ENCODE measurements around the gene GABBR2. TPM values are rescaled to one million over a fixed set of nuclear protein-coding genes. Genes with fewer than 3 reads are reported as not detected.

GABBR2 gene
- total and polyA plus RNA-seq, 9 of the 15 experiments (the other 6 are each of a cell fraction or from before 2014, with no cell fraction given) = 0.15 to 1.9 (median 0.32) TPM

GRCh38 chr9:98450496-98450895 is 258.2 kb downstream of the GABBR2 start (continued):
- TF ChIP-seq SREBF2 (CRISPR knock-in tag; IDR thresholded peaks at IDR 0.05) = no peak
- no peak for TF ChIP-seq ZNF217 (CRISPR knock-in tag; IDR thresholded peaks at IDR 0.05)
- no peak for TF ChIP-seq ESRRA (IDR thresholded peaks at IDR 0.05; ENCODE audit: borderline replicate concordance, low read depth)
- TF ChIP-seq ZNF282 (CRISPR knock-in tag; IDR thresholded peaks at IDR 0.05) = no peak
- no peak for TF ChIP-seq ZNF3 (CRISPR knock-in tag; IDR thresholded peaks at IDR 0.05)

GRCh38 chr9:98449871-98450270 is 258.9 kb downstream of the GABBR2 start:
- H3K4me2 ChIP-seq (ENCODE audit: insufficient read depth, low read length) = no peak overlapping the region
- ChIA-PET POLR2A (no interaction called here), CTCF (ENCODE audit: low intra/inter-chr PET ratio) (no interaction called here)
- WGBS (ENCODE audit: insufficient coverage, low coverage, missing lambda C conversion rate) = 39% methylated on average over 3 of the region's 3 CpGs
- H3K27ac ChIP-seq (ENCODE audit: extremely low read depth, low read depth, low read length) = no peak overlapping the region
- DNase-seq (ENCODE audit: extremely low read depth in 1 of 4, low spot score in 3 of 4) = no peak
- in situ Hi-C loops (cut with MboI) = no loop called here
- intact Hi-C loops (cut with micrococcal nuclease) = no loop called here
- FAIRE-seq = no peak
- no peaks in the 10 kb centered on the region; a peak in 1 of 5 replicates for H3K4me1 ChIP-seq (replicated peaks in 1 of 2; ENCODE audit: control insufficient read depth in 2 of 2, insufficient read depth in 2 of 2, low read length in 2 of 2)
- no peaks in the 10 kb centered on the region for H4K20me1 ChIP-seq (replicated peaks; ENCODE audit: control insufficient read depth, insufficient read depth, low read length)
- no peak for ATAC-seq
- H3K79me2 ChIP-seq (ENCODE audit: control insufficient read depth, insufficient read depth, low read length) = no peaks in the 10 kb centered on the region
- H3K4me3 ChIP-seq = no peak overlapping the region
- peaks cover 2 to 4% of the 10 kb centered on the region in 2 experiments; a peak in 1 of 5 replicates for H3K27me3 ChIP-seq (ENCODE audit: control insufficient read depth in 2 of 2, insufficient read depth in 2 of 2, low read length in 2 of 2)
- H2AFZ ChIP-seq (ENCODE audit: low read depth, low read length) = no peak overlapping the region
- no peak overlapping the region for H3K9ac ChIP-seq (ENCODE audit: insufficient read depth in 1 of 2, low read depth in 2 of 2, low read length in 2 of 2)
- H3K36me3 ChIP-seq (ENCODE audit: control insufficient read depth, insufficient read depth, low read length) = no peaks in the 10 kb centered on the region
- H3K9me3 ChIP-seq (replicated peaks; ENCODE audit: control insufficient read depth, insufficient read depth, low read depth, low read length) = no peaks in the 10 kb centered on the region
- no peaks in the 10 kb centered on the region for H3K9me1 ChIP-seq (ENCODE audit: control insufficient read depth, insufficient read depth, low read length)
- BruUV-seq (replicated peaks) = no TSS peak
- TF ChIP-seq, protein P1, sequence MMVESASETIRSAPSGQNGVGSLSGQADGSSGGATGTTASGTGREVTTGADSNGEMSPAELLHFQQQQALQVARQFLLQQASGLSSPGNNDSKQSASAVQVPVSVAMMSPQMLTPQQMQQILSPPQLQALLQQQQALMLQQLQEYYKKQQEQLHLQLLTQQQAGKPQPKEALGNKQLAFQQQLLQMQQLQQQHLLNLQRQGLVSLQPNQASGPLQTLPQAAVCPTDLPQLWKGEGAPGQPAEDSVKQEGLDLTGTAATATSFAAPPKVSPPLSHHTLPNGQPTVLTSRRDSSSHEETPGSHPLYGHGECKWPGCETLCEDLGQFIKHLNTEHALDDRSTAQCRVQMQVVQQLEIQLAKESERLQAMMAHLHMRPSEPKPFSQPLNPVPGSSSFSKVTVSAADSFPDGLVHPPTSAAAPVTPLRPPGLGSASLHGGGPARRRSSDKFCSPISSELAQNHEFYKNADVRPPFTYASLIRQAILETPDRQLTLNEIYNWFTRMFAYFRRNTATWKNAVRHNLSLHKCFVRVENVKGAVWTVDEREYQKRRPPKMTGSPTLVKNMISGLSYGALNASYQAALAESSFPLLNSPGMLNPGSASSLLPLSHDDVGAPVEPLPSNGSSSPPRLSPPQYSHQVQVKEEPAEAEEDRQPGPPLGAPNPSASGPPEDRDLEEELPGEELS (CRISPR knock-in tag; IDR thresholded peaks at IDR 0.05; ENCODE audit: borderline replicate concordance) = no peak
- no peak for TF ChIP-seq CAMTA2 (CRISPR knock-in tag; conservative IDR thresholded peaks at IDR 0.05)
- no peak for TF ChIP-seq SMARCB1 (IDR thresholded peaks at IDR 0.05; ENCODE audit: insufficient read length, low read depth)
- no peak for TF ChIP-seq AFF1 (IDR thresholded peaks at IDR 0.05; ENCODE audit: low read depth in 1 of 2, partially characterized antibody in 2 of 2)
- TF ChIP-seq USF1 (CRISPR knock-in tag; IDR thresholded peaks at IDR 0.05) = no peak
- TF ChIP-seq, protein P2, sequence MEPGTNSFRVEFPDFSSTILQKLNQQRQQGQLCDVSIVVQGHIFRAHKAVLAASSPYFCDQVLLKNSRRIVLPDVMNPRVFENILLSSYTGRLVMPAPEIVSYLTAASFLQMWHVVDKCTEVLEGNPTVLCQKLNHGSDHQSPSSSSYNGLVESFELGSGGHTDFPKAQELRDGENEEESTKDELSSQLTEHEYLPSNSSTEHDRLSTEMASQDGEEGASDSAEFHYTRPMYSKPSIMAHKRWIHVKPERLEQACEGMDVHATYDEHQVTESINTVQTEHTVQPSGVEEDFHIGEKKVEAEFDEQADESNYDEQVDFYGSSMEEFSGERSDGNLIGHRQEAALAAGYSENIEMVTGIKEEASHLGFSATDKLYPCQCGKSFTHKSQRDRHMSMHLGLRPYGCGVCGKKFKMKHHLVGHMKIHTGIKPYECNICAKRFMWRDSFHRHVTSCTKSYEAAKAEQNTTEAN (CRISPR knock-in tag; IDR thresholded peaks at IDR 0.05) = no peak
- no peak for TF ChIP-seq MAFG (tag; conservative IDR thresholded peaks at IDR 0.05)
- no peak for TF ChIP-seq CHD1 (IDR thresholded peaks at IDR 0.05; ENCODE audit: low read length)

Measured in K562 (cell line).